VCaP (cell line): ENCODE measurements around the gene MAN1B1.
A peak's percentile ranks its signal among the peaks of the same experiment; 100 is the strongest.

Source experiments
- H3K27ac ChIP-seq: fragments of 450-650 bp; 2 replicates; pipeline ENCODE4 v1.5.1; 2017
- TF ChIP-seq, protein P1 (sequence below): fragments of 450-650 bp; conservative IDR thresholded peaks from 2 replicates; pipeline ENCODE4 v1.5.1; 2017; ENCODE audit warnings: mild to moderate bottlenecking, moderate library complexity

The MAN1B1 gene

DNA sequence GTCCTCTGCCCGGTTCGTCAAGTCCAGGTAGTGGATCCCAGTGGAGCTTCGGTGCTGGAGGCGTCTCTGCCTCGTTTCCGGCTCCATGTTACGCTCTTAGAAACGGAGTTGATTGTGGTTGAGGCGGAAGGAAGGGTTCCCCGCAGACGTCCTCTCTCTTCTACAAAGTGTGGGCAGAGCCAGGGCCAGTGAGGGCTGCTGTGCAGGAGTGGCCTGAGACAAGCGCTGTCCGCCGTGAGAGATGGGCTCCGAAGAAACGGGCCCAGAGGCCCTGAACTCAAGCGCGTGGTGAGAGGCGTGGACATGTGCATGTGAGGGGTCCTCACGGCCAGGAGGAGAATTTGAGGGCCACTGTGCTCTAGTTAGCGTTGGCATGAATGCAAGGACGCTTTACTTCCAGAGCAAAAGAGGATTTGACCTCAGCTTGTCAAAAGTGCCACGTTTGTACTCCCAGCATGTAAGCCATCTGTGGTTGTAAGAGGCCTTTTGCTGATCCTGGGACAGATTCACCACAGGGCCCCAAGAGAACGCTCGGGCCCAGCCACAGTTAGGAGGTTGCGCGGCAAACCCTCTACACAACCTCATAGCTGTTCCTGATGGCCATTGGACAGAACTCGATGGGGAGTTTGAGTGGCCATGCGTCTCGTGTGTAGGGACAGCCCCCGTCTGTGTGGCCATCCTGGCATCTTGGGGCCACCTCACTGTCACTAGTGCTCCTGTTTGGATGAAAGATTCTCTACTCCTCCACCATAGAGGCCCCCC, 10.2 kb downstream of the MAN1B1 start:
- no peak overlapping the region for H3K27ac ChIP-seq
- TF ChIP-seq, protein P1, sequence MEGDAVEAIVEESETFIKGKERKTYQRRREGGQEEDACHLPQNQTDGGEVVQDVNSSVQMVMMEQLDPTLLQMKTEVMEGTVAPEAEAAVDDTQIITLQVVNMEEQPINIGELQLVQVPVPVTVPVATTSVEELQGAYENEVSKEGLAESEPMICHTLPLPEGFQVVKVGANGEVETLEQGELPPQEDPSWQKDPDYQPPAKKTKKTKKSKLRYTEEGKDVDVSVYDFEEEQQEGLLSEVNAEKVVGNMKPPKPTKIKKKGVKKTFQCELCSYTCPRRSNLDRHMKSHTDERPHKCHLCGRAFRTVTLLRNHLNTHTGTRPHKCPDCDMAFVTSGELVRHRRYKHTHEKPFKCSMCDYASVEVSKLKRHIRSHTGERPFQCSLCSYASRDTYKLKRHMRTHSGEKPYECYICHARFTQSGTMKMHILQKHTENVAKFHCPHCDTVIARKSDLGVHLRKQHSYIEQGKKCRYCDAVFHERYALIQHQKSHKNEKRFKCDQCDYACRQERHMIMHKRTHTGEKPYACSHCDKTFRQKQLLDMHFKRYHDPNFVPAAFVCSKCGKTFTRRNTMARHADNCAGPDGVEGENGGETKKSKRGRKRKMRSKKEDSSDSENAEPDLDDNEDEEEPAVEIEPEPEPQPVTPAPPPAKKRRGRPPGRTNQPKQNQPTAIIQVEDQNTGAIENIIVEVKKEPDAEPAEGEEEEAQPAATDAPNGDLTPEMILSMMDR: no peak

DNA sequence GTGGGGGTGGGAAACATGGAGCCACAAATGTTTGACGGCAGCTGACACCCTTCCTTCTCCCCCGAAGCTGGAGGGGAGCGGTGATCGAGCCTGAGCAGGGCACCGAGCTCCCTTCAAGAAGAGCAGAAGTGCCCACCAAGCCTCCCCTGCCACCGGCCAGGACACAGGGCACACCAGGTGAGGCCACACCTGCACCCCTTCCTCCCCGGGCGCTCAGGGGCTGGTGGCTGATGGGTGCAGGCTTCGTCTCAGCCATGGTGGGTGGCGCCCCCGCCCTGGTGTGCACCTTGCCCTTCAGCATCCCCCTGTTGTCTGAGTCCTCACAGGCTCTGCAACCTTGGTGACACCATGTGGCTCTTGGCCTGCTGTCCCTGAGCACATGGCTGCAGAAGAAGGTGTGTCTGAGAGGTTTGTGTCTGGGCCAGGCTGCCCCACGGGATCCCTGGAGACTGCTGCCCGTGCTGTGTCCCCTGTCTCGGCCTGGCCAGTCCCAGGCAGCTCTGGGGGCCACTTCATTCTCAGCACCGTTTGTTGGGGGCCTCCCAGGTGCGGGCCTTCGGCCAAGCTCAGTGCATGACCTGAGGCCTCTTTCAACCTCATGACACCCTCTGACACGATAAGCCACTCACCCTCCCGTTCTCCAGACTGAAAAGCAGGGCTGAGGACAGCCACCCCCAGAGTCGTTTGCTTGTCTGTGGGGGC, 11.1 kb downstream of the MAN1B1 start:
- TF ChIP-seq, protein P1: no peak
- H3K27ac ChIP-seq: no peak overlapping the region

DNA sequence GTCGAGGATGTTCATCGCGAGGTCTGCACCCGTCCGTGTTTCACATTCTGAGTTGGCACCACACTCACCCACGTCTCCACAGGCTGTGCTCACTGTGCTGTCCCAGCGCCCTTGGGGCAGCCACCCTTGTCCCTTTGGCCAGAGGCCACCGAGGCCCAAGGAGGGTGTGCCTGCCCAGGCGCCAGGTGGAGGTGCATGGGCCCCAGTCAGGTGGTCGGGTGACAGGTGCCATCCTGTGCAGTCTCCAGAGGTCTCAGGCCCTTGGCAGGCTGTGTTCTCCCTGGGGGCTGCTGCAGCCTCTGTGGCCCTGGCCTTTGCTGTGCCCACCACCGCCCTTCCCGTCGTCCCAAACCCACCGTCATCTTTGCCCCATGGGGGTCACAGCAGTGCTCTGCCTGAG, 12.4 kb downstream of the MAN1B1 start:
- TF ChIP-seq, protein P1: no peak
- H3K27ac ChIP-seq: no peak overlapping the region

DNA sequence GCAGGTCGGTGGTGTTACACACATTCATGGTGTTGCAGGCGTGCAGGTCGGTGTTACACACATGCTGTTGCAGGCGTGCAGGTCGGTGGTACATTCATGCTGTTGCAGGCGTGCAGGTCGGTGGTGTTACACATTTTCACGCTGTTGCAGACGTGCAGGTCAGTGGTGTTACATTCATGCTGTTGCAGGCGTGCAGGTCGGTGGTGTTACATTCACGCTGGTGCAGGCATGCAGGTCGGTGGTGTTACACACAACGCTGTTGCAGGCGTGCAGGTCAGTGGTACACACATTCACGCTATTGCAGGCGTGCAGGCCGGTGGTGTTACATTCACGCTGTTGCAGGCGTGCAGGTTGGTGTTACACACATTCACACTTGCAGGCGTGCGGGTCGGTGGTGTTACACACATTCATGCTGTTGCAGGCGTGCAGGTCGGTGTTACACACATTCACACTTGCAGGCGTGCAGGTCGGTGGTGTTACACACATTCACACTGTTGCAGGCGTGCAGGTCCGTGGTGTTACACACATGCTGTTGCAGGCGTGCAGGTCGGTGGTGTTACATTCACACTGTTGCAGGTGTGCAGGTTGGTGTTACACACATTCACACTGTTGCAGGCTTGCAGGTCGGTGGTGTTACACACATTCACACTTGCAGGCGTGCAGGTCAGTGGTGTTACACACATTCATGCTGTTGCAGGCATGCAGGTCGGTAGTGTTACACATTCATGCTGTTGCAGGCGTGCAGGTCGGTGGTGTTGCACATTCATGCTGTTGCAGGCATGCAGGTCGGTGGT, 16.6 kb downstream of the MAN1B1 start:
- TF ChIP-seq, protein P1: no peak
- H3K27ac ChIP-seq: no peak overlapping the region

DNA sequence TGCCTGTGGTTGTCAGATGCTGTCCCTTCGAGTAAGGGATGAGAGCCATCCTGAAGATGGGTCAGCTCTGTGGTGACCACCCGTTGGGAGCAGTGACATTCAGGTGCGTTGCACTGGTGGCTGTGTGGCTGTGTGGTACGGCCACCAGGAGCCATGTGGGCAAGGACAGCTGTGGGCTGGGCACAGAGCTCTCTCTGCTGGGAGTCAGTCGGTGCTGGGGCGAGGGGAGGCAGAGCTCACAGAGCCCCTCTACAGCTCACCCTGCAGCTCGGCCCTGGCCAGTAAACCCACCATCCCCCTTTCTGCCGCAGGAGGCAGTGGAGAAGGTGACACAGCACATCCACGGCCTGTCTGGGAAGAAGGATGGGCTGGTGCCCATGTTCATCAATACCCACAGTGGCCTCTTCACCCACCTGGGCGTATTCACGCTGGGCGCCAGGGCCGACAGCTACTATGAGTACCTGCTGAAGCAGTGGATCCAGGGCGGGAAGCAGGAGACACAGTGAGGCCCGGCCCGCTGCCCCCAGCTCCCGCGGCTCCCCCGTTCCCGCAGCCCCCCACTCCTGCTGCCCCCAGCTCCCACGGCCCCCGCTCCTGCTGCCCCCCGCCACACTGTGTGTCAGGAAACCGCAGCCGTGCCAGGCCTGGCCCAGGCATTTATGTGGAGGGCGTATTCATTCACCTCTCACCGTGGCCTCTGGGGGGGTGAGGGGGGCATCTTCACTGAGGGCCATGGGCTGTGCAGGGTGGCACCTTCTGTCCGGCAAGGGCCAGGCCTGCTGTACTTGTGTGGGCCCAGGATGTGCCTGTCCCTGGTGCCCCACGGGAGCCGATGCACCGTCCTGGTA, 19.3 kb downstream of the MAN1B1 start:
- TF ChIP-seq, protein P1: no peak

DNA sequence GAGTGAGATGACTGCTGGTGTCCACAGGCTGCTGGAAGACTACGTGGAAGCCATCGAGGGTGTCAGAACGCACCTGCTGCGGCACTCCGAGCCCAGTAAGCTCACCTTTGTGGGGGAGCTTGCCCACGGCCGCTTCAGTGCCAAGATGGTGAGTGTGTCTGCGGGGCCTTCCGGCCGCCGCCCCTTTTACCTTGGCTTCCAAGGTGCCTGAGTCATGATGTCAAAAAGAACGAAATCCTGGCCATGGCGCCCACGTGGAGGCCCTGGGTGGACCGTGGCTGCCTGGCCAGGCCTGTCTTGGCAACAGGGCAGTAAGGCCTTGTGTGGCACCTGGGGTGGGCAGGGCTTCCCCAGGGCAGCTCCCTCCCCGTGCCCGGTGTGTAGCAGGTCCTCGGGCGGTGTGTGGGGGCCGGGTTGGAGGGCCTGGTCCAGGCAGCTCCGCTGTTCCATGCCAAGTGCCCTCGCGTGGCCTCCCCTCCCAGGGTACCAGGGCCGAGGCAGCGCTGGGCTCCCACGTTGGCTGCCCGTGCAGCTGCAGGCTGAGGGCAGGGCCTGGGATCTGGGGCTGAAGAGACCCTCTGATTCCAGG, 20.0 kb downstream of the MAN1B1 start:
- TF ChIP-seq, protein P1: no peak
- peak overlapping the region; percentile 65 for H3K27ac ChIP-seq

More for the DNA sequence above, 19.3 kb downstream of the MAN1B1 start:
- peak overlapping the region; percentile 65; the same call in 1 of the 2 replicates for H3K27ac ChIP-seq
